T-helper 2 cell treated with Interferon-gamma antibody and Interleukin-4, amounts not matched to agents 100 ng/mL and 5 ng/mL, for 36 hours (primary cell): ENCODE data around the gene CABCOCO1. TPM values are rescaled to one million over a fixed set of nuclear protein-coding genes. Genes with fewer than 3 reads are reported as not detected.

ENCODE experiments used
- intact Hi-C: fragments of 100-400 bp; cut with micrococcal nuclease; formaldehyde crosslinking; loops from one replicate; pipeline ENCODE4 v1.15.1; 2023
- total RNA-seq: library from RNA; stranded (reverse); gene quantifications from 2 replicates; pipeline ENCODE4 v1.2.3, GENCODE V29; 2022

Gene CABCOCO1
- total RNA-seq, 1 donor from 2014 or later = not detected

DNA sequence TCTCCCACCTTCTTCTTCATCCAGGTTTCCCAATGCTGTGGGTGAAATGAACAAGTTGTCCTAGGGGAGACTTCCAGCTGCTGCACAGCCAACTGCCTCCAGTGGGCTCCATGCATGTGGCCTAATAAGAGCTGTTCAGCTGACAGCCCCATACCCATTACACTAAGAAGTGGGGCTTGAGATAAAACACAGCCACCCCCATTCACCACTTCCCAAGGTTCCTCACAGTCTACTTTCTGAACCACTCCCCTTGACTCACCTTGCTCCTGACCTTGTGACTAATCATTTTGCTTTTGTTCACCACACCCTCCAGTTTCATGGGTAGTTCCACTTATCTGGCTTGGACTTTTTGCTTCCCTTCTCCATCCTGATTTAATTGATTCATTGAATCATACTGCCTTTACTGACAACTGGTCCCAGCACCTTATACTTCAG, 119.3 kb downstream of the CABCOCO1 start:
- intact Hi-C loops = loop anchor here (2.0 kb wide), 1 partner anchor 15 kb away; no protein-coding TSS in a partner anchor

DNA sequence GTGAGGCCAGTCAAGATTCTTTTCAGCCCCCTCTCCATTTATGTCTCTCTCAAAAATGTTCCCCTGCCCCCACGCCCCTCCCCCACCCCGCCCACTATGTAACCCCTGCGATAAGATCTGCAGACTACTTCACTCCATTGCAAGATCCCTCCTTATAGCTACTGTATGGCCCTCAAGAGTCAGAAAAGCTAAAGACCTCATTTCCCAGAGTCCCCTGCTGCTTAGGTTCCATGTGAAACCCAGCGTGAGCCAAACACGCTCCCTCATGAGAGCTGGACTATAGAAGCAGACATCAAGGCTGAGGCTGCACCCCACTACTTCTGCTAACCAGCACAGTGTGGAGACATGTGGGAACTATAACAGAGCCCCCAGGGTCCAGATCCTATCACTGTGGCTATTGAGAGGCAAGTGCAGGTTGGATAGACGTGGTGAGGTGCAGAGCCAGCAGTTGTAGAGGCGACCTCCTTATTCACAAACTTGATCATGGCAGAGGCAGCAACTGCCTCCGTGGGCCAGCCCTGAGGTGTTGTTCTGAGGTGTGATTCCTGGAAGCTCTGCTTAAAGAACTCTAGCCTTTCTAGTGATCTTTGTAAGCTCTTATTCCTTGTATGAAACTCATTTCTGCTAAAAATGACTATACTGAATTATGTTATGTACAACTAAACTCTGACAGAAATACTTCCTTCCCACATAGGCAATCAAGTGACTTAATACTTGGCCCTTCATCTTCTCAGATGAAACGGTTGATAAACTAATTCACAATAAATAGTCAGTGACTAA, 121.8 kb downstream of the CABCOCO1 start:
- intact Hi-C loops = loop anchor here (5.0 kb wide), 1 partner anchor 32 kb away; no protein-coding TSS in a partner anchor

DNA sequence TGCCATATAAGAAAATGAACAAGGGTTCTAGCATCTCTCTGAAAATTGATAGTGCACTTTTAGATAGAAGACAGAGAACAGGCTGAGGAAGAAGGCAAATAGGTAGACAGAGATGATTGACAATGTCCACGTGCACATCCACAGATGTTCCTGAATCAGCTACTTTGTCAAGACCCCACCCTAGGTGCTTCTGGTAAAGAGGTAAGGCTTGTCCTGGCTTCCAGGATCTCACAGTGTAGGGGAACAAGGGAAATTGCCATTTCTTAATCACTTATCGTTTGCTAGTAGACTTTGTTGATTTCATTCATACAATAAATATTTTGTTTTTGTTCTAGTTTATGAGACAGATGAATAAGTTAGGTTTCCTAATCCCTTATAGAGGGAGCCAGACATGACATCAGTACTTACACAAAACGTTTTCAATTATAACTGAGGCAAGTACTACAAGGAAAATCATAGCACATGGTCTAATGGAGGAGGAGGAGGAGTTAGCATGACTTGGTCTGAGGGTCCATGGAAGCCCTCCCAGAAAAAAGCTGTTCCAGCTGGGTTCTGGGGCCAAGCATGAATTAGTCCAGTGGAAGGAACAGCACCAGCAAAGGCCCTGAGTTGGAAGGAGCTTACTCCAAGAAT, 122.9 kb downstream of the CABCOCO1 start:
- intact Hi-C loops = loop anchor here (5.0 kb wide), 1 partner anchor 33 kb away; no protein-coding TSS in a partner anchor

DNA sequence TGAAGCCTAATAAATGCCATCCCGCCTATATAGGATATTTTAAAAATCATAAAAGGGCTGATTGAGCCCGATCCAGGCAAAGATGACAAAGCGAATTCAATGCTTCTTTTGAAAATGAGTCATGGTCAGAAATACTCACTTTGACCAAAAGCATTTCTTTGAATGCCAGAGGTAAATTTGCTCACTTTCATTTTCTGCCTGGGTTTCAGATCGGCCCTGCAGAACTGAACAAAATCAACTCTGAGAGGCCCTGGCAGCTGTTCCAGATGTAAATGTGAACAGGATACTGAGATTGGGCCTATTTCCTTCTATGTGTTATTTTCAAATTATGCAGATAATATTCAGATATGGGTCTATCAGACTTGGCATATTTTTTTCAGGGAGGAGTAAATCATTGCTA, 124.0 kb downstream of the CABCOCO1 start:
- intact Hi-C loops = loop anchor here (5.0 kb wide), 1 partner anchor 34 kb away; no protein-coding TSS in a partner anchor

DNA sequence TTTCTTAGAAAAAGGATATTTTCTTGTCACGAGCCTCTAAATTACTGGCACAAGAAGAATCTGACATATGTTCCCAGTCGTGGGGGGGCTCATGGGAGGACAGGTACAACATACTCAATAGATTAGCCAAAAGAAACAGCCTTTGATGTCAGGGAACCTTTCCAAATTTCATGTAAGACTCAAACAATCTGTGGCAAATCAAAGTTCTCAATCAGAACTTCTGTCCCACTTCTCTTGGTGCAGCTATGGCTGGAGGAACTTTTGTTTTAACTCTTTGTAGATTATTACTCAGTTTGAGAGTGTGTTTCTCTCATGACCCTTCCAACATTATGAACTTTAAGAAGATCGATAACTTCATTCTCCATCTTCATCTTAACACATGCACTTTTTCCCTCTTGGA, 124.4 kb downstream of the CABCOCO1 start:
- intact Hi-C loops = loop anchor here (5.0 kb wide), 1 partner anchor 35 kb away; no protein-coding TSS in a partner anchor

DNA sequence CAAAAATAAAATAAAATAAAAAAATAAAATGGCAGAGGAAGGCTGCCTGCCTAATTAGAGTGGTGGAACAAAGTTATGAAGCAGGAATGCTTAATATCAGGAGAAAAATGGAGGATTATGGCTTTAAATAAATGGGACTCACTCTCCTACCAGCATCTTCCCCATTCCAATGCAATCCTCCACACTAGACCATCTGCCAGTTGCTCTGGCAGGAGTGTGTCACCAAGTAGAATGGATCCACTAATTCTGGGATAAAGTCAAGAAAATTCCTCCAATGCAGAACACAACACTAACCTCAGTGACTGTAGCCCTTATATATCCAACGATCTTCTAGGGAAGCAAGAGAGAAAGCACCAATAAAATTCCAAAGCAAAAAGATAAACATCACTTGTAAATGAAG, 126.3 kb downstream of the CABCOCO1 start:
- intact Hi-C loops = loop anchor here (5.0 kb wide), 1 partner anchor 37 kb away; no protein-coding TSS in a partner anchor

DNA sequence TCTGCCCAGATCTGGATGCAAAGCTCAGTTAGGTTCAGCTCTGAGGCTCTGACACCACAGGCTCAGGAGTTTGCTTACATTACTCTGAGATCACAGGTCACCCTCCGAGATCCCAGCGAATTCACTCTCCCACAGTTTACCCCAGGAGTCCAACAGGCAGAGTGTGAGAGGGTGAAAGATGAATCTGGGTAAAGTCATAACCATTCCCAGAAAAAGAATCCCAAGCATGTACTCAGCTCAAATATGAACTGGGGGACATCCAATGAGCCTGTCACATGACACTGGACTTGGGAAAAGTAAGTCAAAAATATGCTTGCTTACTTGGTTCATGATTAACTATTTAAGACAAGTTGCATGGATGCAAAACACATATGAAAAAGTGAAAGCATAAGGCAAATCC, 128.5 kb downstream of the CABCOCO1 start:
- intact Hi-C loops = no loop called here

DNA sequence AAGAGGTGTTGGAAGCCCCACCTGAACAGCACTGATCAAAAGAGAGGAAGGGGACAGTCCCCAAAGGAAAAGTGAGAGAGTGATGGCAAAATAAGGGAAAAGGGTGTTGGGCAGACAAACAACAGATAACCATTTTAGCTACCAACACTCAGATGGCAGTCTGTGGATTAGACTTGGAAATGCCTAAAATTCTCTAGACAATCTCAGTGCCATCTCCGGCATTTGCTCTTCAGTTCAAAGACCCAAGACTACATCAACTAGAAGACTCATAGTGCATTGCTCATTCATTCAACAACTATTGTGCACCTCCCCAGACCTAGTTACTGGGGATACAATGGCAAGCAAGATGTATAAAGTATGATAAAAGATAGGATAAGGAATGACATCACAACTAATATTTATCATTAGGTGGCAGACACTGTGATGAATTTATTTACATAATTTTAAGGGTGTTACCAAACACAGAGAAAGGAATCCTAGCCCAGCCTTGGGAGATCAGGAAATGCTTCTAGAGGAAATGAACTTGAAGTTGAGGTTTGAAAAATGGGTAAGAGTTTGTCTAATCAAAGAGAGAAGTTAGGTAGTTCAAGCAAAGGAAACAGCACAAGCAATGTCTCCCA, 129.5 kb downstream of the CABCOCO1 start:
- intact Hi-C loops = no loop called here

DNA sequence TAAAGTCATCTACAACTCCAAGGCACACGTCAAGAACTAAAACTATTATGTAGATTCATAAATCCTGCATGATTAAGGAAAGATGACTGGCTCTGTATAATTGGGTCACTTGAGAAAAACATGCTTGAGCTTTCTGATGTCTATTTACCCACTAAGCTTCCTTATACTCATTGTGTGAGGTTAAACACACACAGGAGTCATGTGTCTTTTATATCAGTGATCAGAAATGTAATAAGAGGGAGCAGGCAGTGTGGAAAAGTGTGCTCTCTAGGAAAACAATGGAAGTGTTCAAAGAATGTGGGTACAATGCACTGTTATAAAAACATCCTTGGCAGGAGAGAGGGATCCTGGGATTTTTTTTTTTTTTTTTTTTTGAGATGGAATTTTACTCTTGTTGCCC, 130.2 kb downstream of the CABCOCO1 start:
- intact Hi-C loops = no loop called here

DNA sequence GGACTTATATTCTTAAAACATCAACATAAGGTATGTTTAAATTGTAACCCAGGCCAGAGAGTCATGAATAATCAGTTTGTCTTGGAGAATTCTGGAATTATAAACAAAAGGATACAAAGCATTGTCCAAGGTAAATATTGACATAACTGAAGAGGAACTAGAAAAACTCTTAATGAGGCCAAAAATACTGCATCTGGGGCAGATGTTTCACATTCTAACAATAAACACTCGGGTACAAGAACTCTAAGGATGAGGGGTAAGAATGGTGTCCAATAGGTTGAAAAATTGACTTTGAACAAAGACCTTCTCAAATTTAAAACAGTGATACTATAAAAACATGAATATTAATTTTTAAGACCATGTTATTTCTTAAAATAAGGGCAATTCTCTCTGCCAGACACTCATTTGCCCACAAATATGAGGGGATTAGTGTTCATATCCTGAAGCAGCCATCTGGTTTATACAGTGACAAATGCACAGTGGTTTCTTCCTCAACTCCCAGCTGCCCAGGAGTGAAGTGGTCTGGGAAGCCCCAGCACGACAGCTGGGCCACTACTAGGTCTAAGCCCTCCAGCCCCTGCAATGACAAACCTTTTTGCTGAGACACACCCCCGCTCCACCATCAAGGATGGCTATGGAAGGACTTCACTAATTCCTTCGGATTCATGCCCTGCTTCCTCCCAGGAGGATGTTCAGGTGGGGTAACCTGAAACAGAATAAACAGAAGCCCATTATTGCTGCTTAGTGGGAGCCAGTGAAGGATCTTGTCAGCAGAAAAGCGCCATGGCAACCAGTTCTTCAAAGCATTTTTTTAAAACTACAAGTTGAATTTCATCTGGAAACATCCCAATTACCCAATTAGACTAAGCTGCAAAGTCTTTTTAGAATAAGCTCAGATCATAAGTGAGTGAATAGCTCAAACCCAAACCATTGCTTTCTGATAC, 131.3 kb downstream of the CABCOCO1 start:
- intact Hi-C loops = no loop called here

DNA sequence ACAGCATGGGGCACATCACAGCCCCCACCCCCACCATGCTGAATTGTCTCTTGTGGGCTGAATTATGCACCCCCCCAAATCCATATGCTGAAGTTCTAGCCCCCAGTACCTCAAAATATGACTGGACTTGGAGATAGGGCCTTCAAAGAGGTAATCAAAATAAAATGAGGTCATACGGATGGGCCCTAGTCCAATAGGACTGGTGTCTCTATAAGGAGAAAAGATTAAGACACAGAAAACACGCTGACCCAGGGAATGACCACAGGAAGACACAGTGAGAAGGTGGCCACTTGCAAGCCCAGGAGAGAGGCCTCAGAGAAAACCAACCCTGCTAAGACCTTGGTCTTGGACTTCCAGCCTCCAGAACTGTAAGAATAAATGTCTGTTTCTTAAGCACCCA, 132.4 kb downstream of the CABCOCO1 start:
- intact Hi-C loops = no loop called here

DNA sequence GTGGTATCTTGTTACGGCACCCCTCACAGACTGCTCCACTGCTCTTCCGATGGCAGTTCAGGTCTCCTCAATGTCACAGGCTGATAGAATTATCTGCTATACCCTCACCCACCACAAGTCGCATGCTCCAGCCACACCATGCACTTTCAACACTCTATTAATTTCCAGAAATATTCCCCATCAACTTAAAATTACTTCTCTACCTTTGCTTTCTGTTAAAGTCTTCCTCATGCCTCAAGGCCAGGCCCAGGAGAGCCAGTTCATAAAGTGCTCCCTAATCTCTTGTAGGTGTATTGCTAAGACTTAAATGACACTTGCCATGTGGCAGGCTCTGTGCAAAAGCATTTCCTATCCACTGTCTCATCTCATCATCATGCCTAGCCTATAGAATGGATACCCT, 132.8 kb downstream of the CABCOCO1 start:
- intact Hi-C loops = no loop called here

DNA sequence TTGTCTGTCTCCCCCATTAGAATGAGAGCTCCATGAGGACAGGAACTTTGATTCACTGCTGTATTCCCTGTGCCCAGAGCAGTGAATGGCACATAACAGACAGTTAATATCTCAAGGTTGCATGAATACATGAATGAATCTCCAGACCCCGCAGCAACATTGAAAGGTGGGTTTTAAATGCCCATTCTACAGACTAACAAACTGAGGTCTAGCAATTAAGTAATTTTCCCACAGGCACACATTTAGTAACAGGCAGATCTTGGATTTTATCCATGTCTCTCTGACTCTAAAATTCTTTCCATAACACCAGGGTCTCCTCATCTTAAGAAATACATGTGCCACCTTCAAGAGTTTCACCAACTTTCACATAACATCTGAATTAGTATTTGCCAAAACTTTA, 134.1 kb downstream of the CABCOCO1 start:
- intact Hi-C loops = no loop called here

DNA sequence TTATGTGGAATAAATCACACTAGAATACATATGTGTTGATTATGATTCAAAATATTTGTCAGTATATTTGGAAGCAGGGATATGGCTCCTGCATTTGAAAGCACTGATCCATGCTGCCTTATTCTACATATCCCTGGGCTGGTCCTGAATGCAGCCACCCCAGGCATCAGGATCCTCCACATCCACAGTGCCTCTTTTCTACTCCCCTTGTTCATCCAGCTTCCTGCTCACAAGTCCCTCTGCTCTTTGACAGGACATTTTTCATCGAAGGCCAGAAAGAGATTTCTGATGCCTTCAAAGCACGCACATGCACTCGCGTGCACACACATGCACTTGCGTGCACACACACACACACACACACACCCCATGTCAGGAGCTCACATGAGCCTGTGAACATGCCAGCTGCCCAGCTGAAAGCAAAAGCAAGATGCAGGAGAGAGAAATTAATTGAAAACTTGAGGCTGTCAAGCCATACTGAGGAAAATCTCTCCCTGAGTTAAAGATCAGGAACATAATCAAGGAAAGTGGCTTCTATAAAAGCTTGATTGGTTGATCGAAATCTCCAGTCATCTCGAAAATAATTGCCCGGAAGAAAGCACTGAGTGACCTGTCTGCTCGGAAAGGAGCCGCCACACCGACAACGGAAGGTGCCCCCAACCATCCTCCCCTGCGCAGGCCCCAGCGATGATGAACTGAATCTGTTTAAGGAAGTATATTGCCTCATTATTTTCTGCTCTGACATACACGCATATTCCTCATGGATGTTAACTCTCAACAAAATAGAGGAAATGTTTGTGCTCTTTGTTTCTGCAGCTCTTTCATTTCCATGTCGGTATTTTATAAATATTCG, 134.8 kb downstream of the CABCOCO1 start:
- intact Hi-C loops = no loop called here

DNA sequence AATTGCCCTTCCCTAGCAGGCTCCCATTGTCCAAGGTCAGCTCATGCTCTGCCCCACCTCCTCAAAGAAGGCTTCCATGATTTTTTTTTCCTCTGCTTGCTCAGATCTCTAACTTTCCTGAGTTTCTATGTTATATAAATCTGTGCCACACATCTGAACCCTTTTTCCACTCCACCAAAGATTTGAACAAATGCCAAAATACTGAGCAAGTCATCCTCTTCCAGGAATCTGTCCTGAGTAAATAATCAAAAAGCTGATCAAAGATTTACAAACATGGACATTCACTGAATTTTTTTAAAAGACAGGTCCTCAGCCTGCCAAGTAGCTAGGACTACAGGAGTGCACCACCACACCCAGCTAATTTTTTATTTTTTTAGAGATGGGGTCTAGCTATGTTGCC, 136.0 kb downstream of the CABCOCO1 start:
- intact Hi-C loops = no loop called here

DNA sequence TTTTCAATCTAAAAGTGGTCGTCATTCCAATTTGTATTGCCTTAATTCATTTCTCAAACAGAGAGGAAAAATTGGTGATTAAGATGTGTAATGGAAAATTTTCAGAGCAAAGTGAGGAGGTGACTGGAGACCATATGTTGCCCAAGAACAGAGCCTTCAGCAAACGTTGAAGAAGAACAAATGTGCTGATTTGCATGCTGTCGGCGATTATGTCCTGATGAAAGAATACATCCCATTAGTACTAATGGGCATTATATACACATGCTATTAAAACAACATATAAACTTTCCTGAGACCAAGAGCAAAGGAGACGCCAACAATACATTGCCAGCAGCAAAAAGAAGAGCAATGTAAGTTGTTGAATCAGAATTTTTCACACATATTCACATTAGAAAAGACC, 138.8 kb downstream of the CABCOCO1 start:
- intact Hi-C loops = no loop called here

DNA sequence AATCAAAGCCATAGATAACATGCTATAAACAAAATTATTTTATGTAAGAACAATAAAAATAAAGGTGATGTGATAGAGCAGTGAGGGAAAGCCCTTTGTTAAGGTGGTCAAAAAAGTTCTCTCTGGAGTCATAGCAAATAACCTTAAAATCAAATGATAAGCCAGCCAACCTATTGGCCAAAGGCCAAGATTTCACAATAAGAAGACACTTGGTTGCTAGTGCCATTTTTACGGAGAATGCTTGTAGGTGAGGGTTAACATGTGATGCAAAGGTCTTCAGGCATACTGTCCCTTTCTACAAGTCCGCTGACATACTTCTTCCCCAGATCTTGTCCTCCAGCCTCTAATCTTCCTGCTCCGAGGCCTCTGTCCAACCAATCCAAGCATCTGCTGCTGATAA, 140.5 kb downstream of the CABCOCO1 start:
- intact Hi-C loops = no loop called here

DNA sequence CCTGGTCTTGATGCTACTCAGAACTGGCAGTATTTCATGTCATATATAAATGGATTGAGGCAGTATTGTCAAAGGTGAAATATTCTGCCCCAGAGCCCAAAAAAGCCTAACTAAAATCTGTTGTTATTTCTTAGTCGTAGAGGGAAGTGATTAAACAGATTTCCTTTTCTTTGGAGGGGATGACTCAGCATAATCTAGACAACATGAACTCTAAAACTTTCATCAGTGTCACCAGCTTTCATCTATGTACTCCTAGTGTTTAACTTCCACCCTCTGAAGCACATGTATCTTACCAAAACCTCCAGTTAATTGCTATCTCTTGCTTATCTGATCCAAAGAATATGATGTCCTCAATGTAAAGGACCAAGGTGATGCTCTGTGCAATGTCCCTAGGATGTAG, 141.7 kb downstream of the CABCOCO1 start:
- intact Hi-C loops = no loop called here

DNA sequence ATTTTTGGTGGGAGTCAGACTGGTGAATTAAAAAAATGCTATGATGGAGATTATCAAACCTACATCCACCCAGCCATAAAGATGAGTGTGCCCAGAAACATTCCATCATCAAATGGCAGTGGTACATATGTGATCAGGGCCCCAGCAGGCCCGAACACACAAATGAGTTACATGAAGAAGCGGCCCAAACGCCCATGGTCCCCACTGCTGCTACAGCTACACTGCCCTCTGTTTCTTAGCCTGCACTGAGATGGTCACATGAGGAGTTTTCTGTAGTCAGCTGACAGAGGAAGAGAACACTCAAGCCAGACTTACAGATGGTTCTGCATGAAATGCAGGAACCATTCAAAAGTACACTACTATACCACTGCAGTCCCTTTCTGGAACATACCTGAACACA, 142.4 kb downstream of the CABCOCO1 start:
- intact Hi-C loops = no loop called here

DNA sequence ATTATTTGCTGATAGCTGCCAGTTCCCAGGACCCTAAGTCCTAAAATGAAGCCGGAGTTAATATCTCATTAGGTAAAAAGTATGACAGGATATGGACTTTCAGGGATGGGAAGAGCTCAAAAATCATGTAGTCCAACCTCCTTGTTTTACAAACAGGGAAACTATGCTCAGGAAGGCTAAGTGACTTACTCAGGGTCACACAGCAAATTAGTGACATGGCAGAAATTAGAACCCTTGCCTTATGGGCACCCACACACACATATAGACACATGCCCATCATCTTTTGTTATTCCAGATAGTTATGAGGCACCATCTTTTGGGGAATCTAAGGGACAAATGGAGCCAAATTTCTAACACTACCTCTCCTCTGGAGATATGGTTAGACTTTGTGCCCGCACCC, 147.5 kb downstream of the CABCOCO1 start:
- intact Hi-C loops = loop anchor here (5.0 kb wide), 1 partner anchor 43 kb away; no protein-coding TSS in a partner anchor
